UCSD-AML1 (cell line): ENCODE data around the gene TBC1D8.

Source experiments
- DNase-seq: peaks from one replicate; lab custom pipeline; 2025; ENCODE audit not compliant: unreplicated experiment; lab: John Stamatoyannopoulos, UW

TBC1D8 gene

GRCh38 chr2:101139495-101139894 is 11.7 kb downstream of the TBC1D8 start:
- no peak for DNase-seq

GRCh38 chr2:101135412-101136296 is 15.5 kb downstream of the TBC1D8 start:
- DNase-seq = no peak

GRCh38 chr2:101133492-101134100 is 17.6 kb downstream of the TBC1D8 start:
- no peak for DNase-seq

- DNase-seq = no peak
These were observed 19.0 kb downstream of the TBC1D8 start for GRCh38 chr2:101132202-101132601.

GRCh38 chr2:101130081-101130480 is 21.1 kb downstream of the TBC1D8 start:
- DNase-seq = no peak

- DNase-seq = no peak
These were observed 23.7 kb downstream of the TBC1D8 start for GRCh38 chr2:101127319-101128056.

- DNase-seq = no peak
These were observed 25.4 kb downstream of the TBC1D8 start for GRCh38 chr2:101125808-101126207.

- DNase-seq = no peak
These were observed 25.8 kb downstream of the TBC1D8 start for GRCh38 chr2:101125374-101125773.

GRCh38 chr2:101124643-101125366 is 26.4 kb downstream of the TBC1D8 start:
- no peak for DNase-seq

- no peak for DNase-seq
These were observed 27.2 kb downstream of the TBC1D8 start for GRCh38 chr2:101123795-101124471.

- no peak for DNase-seq
These were observed 30.0 kb downstream of the TBC1D8 start for GRCh38 chr2:101121174-101121573.

- DNase-seq = no peak
These were observed 30.8 kb downstream of the TBC1D8 start for GRCh38 chr2:101120124-101120996.

- no peak for DNase-seq
These were observed 31.8 kb downstream of the TBC1D8 start for GRCh38 chr2:101119431-101119830.

GRCh38 chr2:101116841-101117552 is 34.2 kb downstream of the TBC1D8 start:
- no peak for DNase-seq

GRCh38 chr2:101116348-101116747 is 34.8 kb downstream of the TBC1D8 start:
- DNase-seq = no peak

- DNase-seq = no peak
These were observed 35.5 kb downstream of the TBC1D8 start for GRCh38 chr2:101115664-101116063.

GRCh38 chr2:101114815-101115214 is 36.4 kb downstream of the TBC1D8 start:
- no peak for DNase-seq

- DNase-seq = no peak
These were observed 36.9 kb downstream of the TBC1D8 start for GRCh38 chr2:101114268-101114783.
